Ovary (tissue), 3 donors: ENCODE measurements around the gene TAS1R1.

Experiments used
- EP300 ChIP-seq: sonication (generic); formaldehyde crosslinking; IDR thresholded peaks from one replicate; pipeline ENCODE4 v1.6.1; 2017; ENCODE audit warnings: antibody characterized with exemption
- TF ChIP-seq, protein P1 (sequence below), 3 donors: fragments of 450-650 bp in 2 of 3; fragments of 200-600 bp in 1 of 3; IDR thresholded peaks; one replicate each; pipeline versions ENCODE4 v1.5.1 to v1.8.0; 2016 to 2022; ENCODE audit warnings: antibody characterized with exemption in 3 of 3, mild to moderate bottlenecking in 1 of 3
- donor health status: DM: no; HTN: no; CAD: no.

DNA sequence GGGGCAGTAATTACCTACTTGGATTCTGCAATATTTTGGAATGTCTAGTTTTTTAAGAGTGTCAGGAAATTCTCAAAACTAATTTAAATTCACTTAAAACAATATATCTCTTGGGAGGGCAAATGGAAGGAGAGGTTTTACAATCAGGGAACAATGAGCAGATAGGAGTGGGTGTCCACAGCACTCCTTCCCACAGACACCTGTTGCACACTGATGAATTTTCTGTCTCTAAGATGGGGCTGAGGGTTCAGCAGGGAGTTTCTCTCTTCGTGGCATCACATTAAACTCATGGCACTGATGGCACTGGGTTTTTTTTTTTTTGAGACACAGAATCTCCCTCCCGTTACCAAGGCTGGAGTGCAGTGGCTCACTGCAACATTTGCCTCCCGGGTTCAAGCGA is 63.9 kb downstream of the TAS1R1 start:
- TF ChIP-seq, protein P1, sequence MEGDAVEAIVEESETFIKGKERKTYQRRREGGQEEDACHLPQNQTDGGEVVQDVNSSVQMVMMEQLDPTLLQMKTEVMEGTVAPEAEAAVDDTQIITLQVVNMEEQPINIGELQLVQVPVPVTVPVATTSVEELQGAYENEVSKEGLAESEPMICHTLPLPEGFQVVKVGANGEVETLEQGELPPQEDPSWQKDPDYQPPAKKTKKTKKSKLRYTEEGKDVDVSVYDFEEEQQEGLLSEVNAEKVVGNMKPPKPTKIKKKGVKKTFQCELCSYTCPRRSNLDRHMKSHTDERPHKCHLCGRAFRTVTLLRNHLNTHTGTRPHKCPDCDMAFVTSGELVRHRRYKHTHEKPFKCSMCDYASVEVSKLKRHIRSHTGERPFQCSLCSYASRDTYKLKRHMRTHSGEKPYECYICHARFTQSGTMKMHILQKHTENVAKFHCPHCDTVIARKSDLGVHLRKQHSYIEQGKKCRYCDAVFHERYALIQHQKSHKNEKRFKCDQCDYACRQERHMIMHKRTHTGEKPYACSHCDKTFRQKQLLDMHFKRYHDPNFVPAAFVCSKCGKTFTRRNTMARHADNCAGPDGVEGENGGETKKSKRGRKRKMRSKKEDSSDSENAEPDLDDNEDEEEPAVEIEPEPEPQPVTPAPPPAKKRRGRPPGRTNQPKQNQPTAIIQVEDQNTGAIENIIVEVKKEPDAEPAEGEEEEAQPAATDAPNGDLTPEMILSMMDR (IDR thresholded peaks at IDR 0.05) = no peak
- TF ChIP-seq EP300 = no peak
